ENCODE measurements around the gene PDE11A. TPM values are rescaled to one million over a fixed set of nuclear protein-coding genes. Genes with fewer than 3 reads are reported as not detected.

The PDE11A gene
- total RNA-seq, 4 donors from 2014 or later = under 0.01 to 0.58 (median under 0.01) TPM; not detected in 1

DNA sequence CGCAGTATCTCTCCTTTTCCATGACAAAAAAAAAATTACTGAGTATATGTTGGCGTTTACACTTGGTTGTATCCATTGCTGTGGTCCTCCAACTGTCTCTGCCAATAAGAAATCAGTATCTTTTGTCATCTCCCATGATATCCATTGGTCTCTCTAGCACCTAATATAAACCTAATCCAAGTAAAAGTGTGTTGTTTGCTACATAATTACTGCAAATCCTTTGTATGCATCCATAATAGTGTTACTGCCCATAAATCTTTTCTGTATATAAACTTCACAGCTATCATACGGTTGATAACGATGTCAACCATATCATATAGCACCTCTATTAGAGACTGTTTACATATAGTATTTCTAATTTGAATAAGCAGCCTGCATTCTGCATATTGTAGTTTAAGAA is 453.1 kb downstream of the PDE11A start:
- H3K36me3 ChIP-seq = no peaks in the 10 kb centered on the region
- H3K9me3 ChIP-seq = no peaks in the 10 kb centered on the region
- H3K4me3 ChIP-seq = peak overlapping the region; percentile 67 to 86 (median 74)
- no peak for DNase-seq (ENCODE audit: extremely low spot score)
- intact Hi-C loops (cut with DNase I) = no loop called here
- 85% methylated on average over 4 of the region's 4 CpGs for WGBS
- no peaks in the 10 kb centered on the region for H3K27me3 ChIP-seq
- peak overlapping the region in 2 of 4 donors; percentile 85 to 93 for H3K27ac ChIP-seq (replicated peaks in 1 of 4)
- TF ChIP-seq POLR2AphosphoS5 (IDR thresholded peaks at IDR 0.05) = no peak
- TF ChIP-seq POLR2A (IDR thresholded peaks at IDR 0.05; ENCODE audit: low read depth) = no peak
- H3K4me1 ChIP-seq = peaks cover 8 to 12% (median 9%) of the 10 kb centered on the region in 4 donors

DNA sequence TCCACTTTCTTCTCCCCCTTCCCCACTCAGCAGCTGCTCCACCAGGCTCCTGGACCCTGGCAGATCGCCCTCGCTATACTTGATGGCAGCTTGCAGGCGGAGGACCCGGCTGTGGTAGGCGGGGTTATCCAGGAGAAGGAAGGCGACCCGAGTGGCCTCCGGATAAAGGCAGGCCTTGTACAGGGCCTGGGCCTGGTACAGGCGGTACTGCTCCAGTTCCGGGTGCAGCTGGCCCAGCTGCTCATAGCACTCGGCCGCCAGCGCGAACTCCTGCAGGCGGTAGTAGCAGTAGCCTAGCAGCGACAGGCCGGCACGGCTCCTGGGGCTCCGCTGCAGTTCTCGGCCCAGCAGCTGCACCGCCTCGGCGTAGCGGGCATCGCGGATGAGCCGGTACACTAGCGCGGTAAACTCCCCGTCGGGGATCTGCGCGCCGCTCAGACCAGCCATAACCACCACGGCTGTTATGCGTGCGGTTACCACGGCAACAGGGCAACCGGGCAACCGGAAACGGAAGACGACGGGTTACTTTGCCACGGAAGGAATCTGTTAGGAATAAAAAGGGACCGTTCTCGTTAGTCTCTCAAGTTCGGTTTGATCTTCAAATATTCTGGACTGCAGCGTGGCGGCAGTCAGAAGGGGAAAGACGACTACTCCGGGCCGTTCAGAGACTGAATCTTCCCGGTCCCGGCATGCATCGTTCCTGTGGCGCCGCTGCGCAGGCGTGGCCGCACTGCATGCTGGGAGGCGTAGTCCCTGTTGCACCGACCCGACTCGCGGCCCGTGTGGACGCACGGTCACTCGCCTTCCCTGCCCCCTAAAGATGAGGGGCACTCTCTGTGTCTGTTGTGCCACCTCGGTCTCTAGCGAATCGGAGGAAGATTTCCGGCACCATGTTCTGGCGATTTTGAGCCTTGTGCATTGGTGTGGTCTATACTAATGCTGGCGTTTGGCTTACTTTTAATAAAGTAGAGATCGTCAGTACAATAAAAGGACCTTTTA is 454.0 kb downstream of the PDE11A start:
- TF ChIP-seq POLR2AphosphoS5 (IDR thresholded peaks at IDR 0.05) = peak; percentile 68 to 86
- no peak for TF ChIP-seq POLR2A (IDR thresholded peaks at IDR 0.05; ENCODE audit: low read depth)
- no peak for TF ChIP-seq CTCF (IDR thresholded peaks at IDR 0.05)
- 20% methylated on average over 12 of the region's 76 CpGs for WGBS
- Histone ChIP-seq H3K27ac (replicated peaks in 1 of 4) (peak overlapping the region; percentile 85 to 93 (median 92)), H3K36me3 (no peaks in the 10 kb centered on the region), H3K9me3 (no peaks in the 10 kb centered on the region), H3K27me3 (no peaks in the 10 kb centered on the region), H3K4me1 (peaks cover 8 to 12% (median 9%) of the 10 kb centered on the region in 4 donors), H3K4me3 (peak overlapping the region; percentile 67 to 86 (median 74))
- peak; percentile 96 for DNase-seq (ENCODE audit: extremely low spot score)
- intact Hi-C loops (cut with DNase I) = no loop called here

GRCh38 chr2:177617849-177618248 is 454.7 kb downstream of the PDE11A start:
- H3K27ac ChIP-seq (replicated peaks in 1 of 4) = peak overlapping the region in 3 of 4 donors; percentile 85 to 93 (median 92)
- H3K4me1 ChIP-seq = peaks cover 8 to 12% (median 9%) of the 10 kb centered on the region in 4 donors
- peak; percentile 29 for DNase-seq (ENCODE audit: extremely low spot score)
- no peaks in the 10 kb centered on the region for H3K27me3 ChIP-seq
- intact Hi-C loops (cut with DNase I) = no loop called here
- 68% methylated on average over 2 of the region's 9 CpGs for WGBS
- H3K36me3 ChIP-seq = no peaks in the 10 kb centered on the region
- H3K9me3 ChIP-seq = no peaks in the 10 kb centered on the region
- TF ChIP-seq POLR2A (IDR thresholded peaks at IDR 0.05; ENCODE audit: low read depth) (no peak), POLR2AphosphoS5 (IDR thresholded peaks at IDR 0.05) (no peak), EP300 (IDR thresholded peaks at IDR 0.05) (no peak), CTCF (IDR thresholded peaks at IDR 0.05) (no peak)
- H3K4me3 ChIP-seq = peak overlapping the region; percentile 67 to 86 (median 74)

DNA sequence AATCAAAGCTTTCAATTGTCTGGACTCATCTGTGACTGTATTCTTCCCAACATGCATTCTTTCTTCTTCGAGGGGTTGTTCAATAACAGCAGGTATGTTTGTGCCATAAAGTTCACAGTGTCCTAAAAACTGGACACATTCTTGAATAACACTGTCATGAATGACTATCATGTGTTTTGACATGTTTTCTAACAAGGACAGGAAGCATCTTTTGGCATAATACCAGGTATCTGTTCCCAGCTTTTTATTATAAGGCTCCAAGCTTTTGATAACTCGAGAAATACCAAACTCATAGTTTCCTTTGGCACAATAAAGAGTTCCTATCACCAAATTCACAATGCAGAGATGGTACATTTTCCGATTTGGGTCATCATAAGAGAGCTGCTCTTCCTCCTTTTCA is 455.8 kb downstream of the PDE11A start:
- H3K4me3 ChIP-seq = no peak overlapping the region
- H3K36me3 ChIP-seq = no peaks in the 10 kb centered on the region
- no peaks in the 10 kb centered on the region for H3K27me3 ChIP-seq
- H3K9me3 ChIP-seq = no peaks in the 10 kb centered on the region
- intact Hi-C loops (cut with DNase I) = no loop called here
- 91% methylated on average over 2 of the region's 3 CpGs for WGBS
- no peak for DNase-seq (ENCODE audit: extremely low spot score)
- peaks cover 8 to 12% (median 9%) of the 10 kb centered on the region in 4 donors for H3K4me1 ChIP-seq
- TF ChIP-seq EP300 (IDR thresholded peaks at IDR 0.05) (no peak), CTCF (IDR thresholded peaks at IDR 0.05) (no peak), POLR2AphosphoS5 (IDR thresholded peaks at IDR 0.05) (no peak)
- no peak overlapping the region for H3K27ac ChIP-seq (replicated peaks in 1 of 4)

DNA sequence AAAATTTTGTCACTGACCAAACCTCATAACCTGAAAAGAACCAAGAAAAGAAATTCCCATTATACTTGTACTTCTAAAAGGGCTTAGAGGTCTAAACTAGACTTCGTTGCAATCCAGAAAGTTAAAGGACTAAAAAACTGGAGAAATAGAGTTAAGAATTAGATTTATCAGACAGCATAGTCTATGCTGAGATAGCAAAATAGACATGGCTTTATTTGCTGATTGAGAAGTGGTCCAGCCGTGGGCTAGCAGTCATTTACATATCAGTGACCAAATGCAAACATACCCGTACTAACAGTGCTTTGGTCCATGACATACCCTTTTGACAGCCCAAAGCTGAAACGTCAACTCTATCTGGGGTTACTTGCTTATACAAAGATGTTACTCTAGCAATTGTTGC is 456.5 kb downstream of the PDE11A start:
- H3K36me3 ChIP-seq = no peaks in the 10 kb centered on the region
- 86% methylated on average over 4 of the region's 4 CpGs for WGBS
- intact Hi-C loops (cut with DNase I) = no loop called here
- H3K4me1 ChIP-seq = peaks cover 8 to 12% (median 9%) of the 10 kb centered on the region in 4 donors
- H3K9me3 ChIP-seq = no peaks in the 10 kb centered on the region
- DNase-seq (ENCODE audit: extremely low spot score) = peak; percentile 42
- no peak overlapping the region for H3K27ac ChIP-seq (replicated peaks in 1 of 4)
- no peak overlapping the region for H3K4me3 ChIP-seq
- no peaks in the 10 kb centered on the region for H3K27me3 ChIP-seq
- TF ChIP-seq POLR2AphosphoS5 (IDR thresholded peaks at IDR 0.05) = no peak
- TF ChIP-seq POLR2A (IDR thresholded peaks at IDR 0.05; ENCODE audit: low read depth) = no peak
- no peak for TF ChIP-seq CTCF (IDR thresholded peaks at IDR 0.05)
- TF ChIP-seq EP300 (IDR thresholded peaks at IDR 0.05) = no peak
